Right lobe of liver (tissue), 6 donors: ENCODE data around the gene KIT. TPM values are rescaled to one million over a fixed set of nuclear protein-coding genes. Genes with fewer than 3 reads are reported as not detected.

Experiments
- ATAC-seq, 4 donors: fragments of 200-7000 bp; cut with Tn5 transposase; one replicate each; pipeline ENCODE4 v1.9.1; 2020; ENCODE audit warnings: mild to moderate bottlenecking in 4 of 4, moderate library complexity in 4 of 4
- DNase-seq, 3 donors: peaks; one replicate each; pipeline ENCODE4 v3.0.0-alpha.2; 2020
- H3K27ac ChIP-seq, 3 donors: fragments of 200-600 bp; one replicate each; pipeline ENCODE4 v1.8.0; 2022
- H3K27me3 ChIP-seq, 2 donors: fragments of 200-600 bp; one replicate each; pipeline ENCODE4 v1.8.0; 2022
- H3K36me3 ChIP-seq, 4 donors: fragments of 200-600 bp; sonication (generic) in 1 of 4; one replicate each; pipeline versions ENCODE4 v1.5.1 to v1.8.0; 2017 to 2022; ENCODE audit warnings: control low read depth in 1 of 4
- H3K4me1 ChIP-seq, 4 donors: fragments of 200-600 bp; sonication (generic) in 1 of 4; one replicate each; pipeline versions ENCODE4 v1.5.1 to v1.8.0; 2017 to 2022; ENCODE audit warnings: control low read depth in 1 of 4
- H3K4me3 ChIP-seq, 3 donors: fragments of 200-600 bp; one replicate each; pipeline ENCODE4 v1.8.0; 2022
- H3K9me3 ChIP-seq, 4 donors: fragments of 200-600 bp; sonication (generic) in 1 of 4; one replicate each; pipeline versions ENCODE4 v1.5.1 to v1.8.0; 2017 to 2022; ENCODE audit warnings: control low read depth in 1 of 4
- POLR2A ChIP-seq: fragments of 450-650 bp; IDR thresholded peaks from one replicate; pipeline ENCODE4 v1.6.1; 2017; ENCODE audit warnings: antibody characterized with exemption, mild to moderate bottlenecking
- WGBS: methylation state at CpG from one replicate; pipeline ENCODE4 v1.1.6; 2018; ENCODE audit warnings: low coverage, low lambda C conversion rate; ENCODE audit not compliant: insufficient coverage; ENCODE audit errors: missing lambda C conversion rate; 5-methylcytosine and 5-hydroxymethylcytosine counted together
- intact Hi-C, 2 donors: fragments of 100-400 bp; cut with DNase I; formaldehyde crosslinking; loops; one replicate each; pipeline versions ENCODE4 v1.11.2 to v1.14.1; 2022
- total RNA-seq, 6 experiments: library from RNA; depleted of rRNA in 2 of 6; stranded (reverse); fragments of >200 nt in 2 of 6; fragmentation: NEBNext Ultra II Directional in 3 of 6; extraction: Animal tissue kit (Norgen Biotek cat#: 25700) in 3 of 6; gene quantifications; one replicate each; pipeline versions ENCODE4 v1.1.0 to v1.2.4, GENCODE V29; 2016 to 2023
- TF ChIP-seq, protein P1 (sequence below), 4 donors: fragments of 200-600 bp in 3 of 4; fragments of 450-650 bp in 1 of 4; IDR thresholded peaks; one replicate each; pipeline versions ENCODE4 v1.5.1 to v1.8.0; 2016 to 2022; ENCODE audit warnings: antibody characterized with exemption in 4 of 4, mild to moderate bottlenecking in 2 of 4
- donor health status: DM: no; HTN: yes; CAD: no.
- donor health status: DM: no; HTN: no; CAD: no.
- donor health status: DM: no; HTN: no; CAD: no.
- donor health status: DM: no; HTN: yes; CAD: no.
- donor health status: DM: no; HTN: yes; CAD: no.

KIT gene
- total RNA-seq, 6 experiments from 2014 or later = 0.19 to 1.6 (median 0.77) TPM

DNA sequence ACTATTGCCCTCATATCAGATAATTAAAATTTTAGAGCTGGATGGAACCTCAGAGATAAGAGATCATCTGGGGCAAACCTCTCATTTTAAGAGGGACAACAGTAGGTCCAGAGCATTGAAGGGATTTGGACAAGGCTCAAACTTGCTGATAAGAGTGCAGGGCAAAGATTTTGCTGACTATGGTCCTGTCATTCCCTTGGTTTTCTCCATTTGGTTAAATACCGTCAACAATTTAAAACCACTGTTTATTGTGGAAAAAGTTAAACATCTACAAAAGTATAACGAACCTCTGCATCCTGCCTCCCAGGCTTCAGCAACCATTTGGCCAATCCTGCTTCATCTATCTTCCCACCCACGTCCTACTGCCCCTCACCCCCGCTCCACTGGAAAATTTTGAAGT lies 10.7 kb upstream of the KIT start:
- Histone ChIP-seq H3K4me1 (no peaks in the 10 kb centered on the region), H3K36me3 (no peaks in the 10 kb centered on the region), H3K9me3 (no peaks in the 10 kb centered on the region), H3K4me3 (no peak overlapping the region), H3K27ac (no peak overlapping the region), H3K27me3 (no peaks in the 10 kb centered on the region)
- no peak for DNase-seq
- 48% methylated on average over 4 of the region's 4 CpGs for WGBS
- intact Hi-C loops = no loop called here
- ATAC-seq = no peak
- TF ChIP-seq, protein P1, sequence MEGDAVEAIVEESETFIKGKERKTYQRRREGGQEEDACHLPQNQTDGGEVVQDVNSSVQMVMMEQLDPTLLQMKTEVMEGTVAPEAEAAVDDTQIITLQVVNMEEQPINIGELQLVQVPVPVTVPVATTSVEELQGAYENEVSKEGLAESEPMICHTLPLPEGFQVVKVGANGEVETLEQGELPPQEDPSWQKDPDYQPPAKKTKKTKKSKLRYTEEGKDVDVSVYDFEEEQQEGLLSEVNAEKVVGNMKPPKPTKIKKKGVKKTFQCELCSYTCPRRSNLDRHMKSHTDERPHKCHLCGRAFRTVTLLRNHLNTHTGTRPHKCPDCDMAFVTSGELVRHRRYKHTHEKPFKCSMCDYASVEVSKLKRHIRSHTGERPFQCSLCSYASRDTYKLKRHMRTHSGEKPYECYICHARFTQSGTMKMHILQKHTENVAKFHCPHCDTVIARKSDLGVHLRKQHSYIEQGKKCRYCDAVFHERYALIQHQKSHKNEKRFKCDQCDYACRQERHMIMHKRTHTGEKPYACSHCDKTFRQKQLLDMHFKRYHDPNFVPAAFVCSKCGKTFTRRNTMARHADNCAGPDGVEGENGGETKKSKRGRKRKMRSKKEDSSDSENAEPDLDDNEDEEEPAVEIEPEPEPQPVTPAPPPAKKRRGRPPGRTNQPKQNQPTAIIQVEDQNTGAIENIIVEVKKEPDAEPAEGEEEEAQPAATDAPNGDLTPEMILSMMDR (IDR thresholded peaks at IDR 0.05) = no peak
- TF ChIP-seq POLR2A = no peak

DNA sequence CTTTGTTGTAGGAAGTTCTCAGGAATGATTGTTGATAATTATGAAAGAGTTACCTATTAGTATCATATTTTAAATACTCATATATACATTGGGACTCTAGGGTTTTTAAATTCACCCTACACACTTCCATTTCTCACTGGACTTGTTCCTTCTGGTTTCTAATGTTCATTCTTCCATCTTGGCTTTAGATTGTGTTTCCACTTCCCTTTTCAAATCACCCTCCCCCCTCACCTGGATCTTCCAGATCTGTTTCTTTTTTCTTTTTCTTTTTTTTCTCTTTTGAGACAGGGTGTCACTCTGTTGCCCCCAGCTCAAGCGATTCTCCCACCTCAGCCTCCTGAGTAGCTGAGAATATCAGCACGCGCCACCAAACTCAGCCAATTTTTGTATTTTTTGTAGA lies 6.7 kb upstream of the KIT start:
- DNase-seq (no peak), ATAC-seq (no peak)
- no peaks in the 10 kb centered on the region for H3K27me3 ChIP-seq
- no peaks in the 10 kb centered on the region for H3K9me3 ChIP-seq
- no peak for TF ChIP-seq POLR2A
- TF ChIP-seq, protein P1 (IDR thresholded peaks at IDR 0.05) = no peak
- H3K4me1 ChIP-seq = no peaks in the 10 kb centered on the region
- intact Hi-C loops = no loop called here
- WGBS = 88% methylated on average over 3 of the region's 3 CpGs
- no peaks in the 10 kb centered on the region for H3K36me3 ChIP-seq
- H3K4me3 ChIP-seq = no peak overlapping the region
- H3K27ac ChIP-seq = no peak overlapping the region

DNA sequence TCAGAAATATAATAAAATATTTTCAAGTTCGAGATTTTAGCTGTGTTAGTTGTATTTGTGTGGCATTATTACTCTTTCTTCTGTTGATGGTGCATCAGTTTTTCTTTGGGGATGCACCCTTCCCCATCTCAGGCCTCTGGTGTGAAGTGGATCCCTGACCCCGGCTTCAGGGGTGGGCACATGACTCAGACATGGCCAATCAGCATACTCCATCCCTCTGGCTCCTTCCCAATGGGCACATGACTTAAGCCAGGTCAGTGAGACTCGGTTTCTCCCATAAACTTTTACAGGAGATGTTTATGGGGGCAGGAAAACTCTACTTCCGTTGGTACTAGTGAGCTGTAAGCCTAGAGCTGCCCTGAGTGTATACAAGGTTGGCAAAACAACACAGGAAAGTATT lies 3.0 kb upstream of the KIT start:
- peaks cover 0 to 15% of the 10 kb centered on the region in 2 donors for H3K27me3 ChIP-seq
- H3K9me3 ChIP-seq = no peaks in the 10 kb centered on the region
- DNase-seq (no peak), ATAC-seq (no peak)
- intact Hi-C loops = no loop called here
- no peak overlapping the region for H3K27ac ChIP-seq
- no peak for TF ChIP-seq POLR2A
- TF ChIP-seq, protein P1 (IDR thresholded peaks at IDR 0.05) = no peak
- no peaks in the 10 kb centered on the region for H3K36me3 ChIP-seq
- H3K4me3 ChIP-seq = no peak overlapping the region
- 55% methylated on average over 4 of the region's 4 CpGs for WGBS
- H3K4me1 ChIP-seq = peaks cover 0 to 26% (median 6%) of the 10 kb centered on the region in 4 donors

DNA sequence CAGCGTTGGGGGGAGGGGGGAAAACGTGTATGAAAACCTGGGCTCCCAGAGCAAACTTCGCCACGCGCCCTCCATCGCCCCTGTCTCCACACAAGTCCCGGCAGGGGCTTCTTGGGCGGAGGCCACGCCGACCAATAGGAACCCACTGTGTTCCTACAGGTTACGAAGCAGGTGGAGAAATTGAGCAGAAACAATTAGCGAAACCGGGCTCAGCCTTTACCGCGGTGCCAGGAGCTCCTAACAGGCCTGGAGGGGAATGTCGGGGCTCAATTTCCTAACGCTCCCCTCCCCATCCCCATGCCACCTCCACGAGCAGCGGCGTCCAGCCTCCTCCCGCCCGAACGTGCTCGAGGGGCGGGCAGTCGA lies 589 bp upstream of the KIT start:
- Histone ChIP-seq H3K27me3 (peaks cover 0 to 15% of the 10 kb centered on the region in 2 donors), H3K27ac (no peak overlapping the region), H3K36me3 (no peaks in the 10 kb centered on the region), H3K9me3 (no peaks in the 10 kb centered on the region), H3K4me3 (peak overlapping the region; percentile 41 to 50 (median 48)), H3K4me1 (peaks cover 0 to 26% (median 6%) of the 10 kb centered on the region in 4 donors)
- ATAC-seq (no peak), DNase-seq (no peak)
- intact Hi-C loops = no loop called here
- 9% methylated on average over 8 of the region's 26 CpGs for WGBS
- TF ChIP-seq, protein P1 (IDR thresholded peaks at IDR 0.05) = no peak
- TF ChIP-seq POLR2A = no peak
